ENCODE results near the gene ACTG1.

ACTG1 gene

GRCh38 chr17:81483085-81483861 lies 29.3 kb downstream of the ACTG1 start:
- DNase-seq (ENCODE audit: low read depth in 4 of 4, low spot score in 1 of 4): no peak

- no peak for DNase-seq (ENCODE audit: low read depth in 4 of 4, low spot score in 1 of 4)
Observed at GRCh38 chr17:81482673-81483072, 29.9 kb downstream of the ACTG1 start.

GRCh38 chr17:81481815-81482505 lies 30.6 kb downstream of the ACTG1 start:
- DNase-seq (ENCODE audit: low read depth in 4 of 4, low spot score in 1 of 4): no peak

GRCh38 chr17:81481073-81481799 lies 31.4 kb downstream of the ACTG1 start:
- peak in 2 of 4 experiments; percentile 22 to 37 for DNase-seq (ENCODE audit: low read depth in 4 of 4, low spot score in 1 of 4)

- DNase-seq (ENCODE audit: low read depth in 4 of 4, low spot score in 1 of 4): no peak
Observed at GRCh38 chr17:81480140-81481072, 32.2 kb downstream of the ACTG1 start.

- no peak for DNase-seq (ENCODE audit: low read depth in 4 of 4, low spot score in 1 of 4)
Observed at GRCh38 chr17:81479175-81480071, 33.2 kb downstream of the ACTG1 start.

GRCh38 chr17:81478119-81478518 lies 34.5 kb downstream of the ACTG1 start:
- no peak for DNase-seq (ENCODE audit: low read depth in 4 of 4, low spot score in 1 of 4)

GRCh38 chr17:81477173-81477572 lies 35.4 kb downstream of the ACTG1 start:
- no peak for DNase-seq (ENCODE audit: low read depth in 4 of 4, low spot score in 1 of 4)

GRCh38 chr17:81476635-81477034 lies 36.0 kb downstream of the ACTG1 start:
- DNase-seq (ENCODE audit: low read depth in 4 of 4, low spot score in 1 of 4): no peak

GRCh38 chr17:81476097-81476496 lies 36.5 kb downstream of the ACTG1 start:
- DNase-seq (ENCODE audit: low read depth in 4 of 4, low spot score in 1 of 4): no peak

- no peak for DNase-seq (ENCODE audit: low read depth in 4 of 4, low spot score in 1 of 4)
Observed at GRCh38 chr17:81474958-81475357, 37.6 kb downstream of the ACTG1 start.

- DNase-seq (ENCODE audit: low read depth in 4 of 4, low spot score in 1 of 4): no peak
Observed at GRCh38 chr17:81473019-81473418, 39.6 kb downstream of the ACTG1 start.

- no peak for DNase-seq (ENCODE audit: low read depth in 4 of 4, low spot score in 1 of 4)
Observed at GRCh38 chr17:81471818-81472456, 40.7 kb downstream of the ACTG1 start.

GRCh38 chr17:81470944-81471817 lies 41.4 kb downstream of the ACTG1 start:
- no peak for DNase-seq (ENCODE audit: low read depth in 4 of 4, low spot score in 1 of 4)

GRCh38 chr17:81470270-81470943 lies 42.2 kb downstream of the ACTG1 start:
- no peak for DNase-seq (ENCODE audit: low read depth in 4 of 4, low spot score in 1 of 4)

GRCh38 chr17:81469266-81469665 lies 43.3 kb downstream of the ACTG1 start:
- no peak for DNase-seq (ENCODE audit: low read depth in 4 of 4, low spot score in 1 of 4)

GRCh38 chr17:81468770-81469121 lies 43.9 kb downstream of the ACTG1 start:
- DNase-seq (ENCODE audit: low read depth in 4 of 4, low spot score in 1 of 4): no peak

Measured in stimulated activated CD4-positive, alpha-beta T cell treated with anti-CD3 and anti-CD28 coated beads, Interleukin-1b, Interleukin-23, amount 100 ng/mL, for 24 hours (primary cell).